MM.1S (cell line): ENCODE data around the gene LRRC56.

Experiments
- DNase-seq: peaks from one replicate; pipeline ENCODE4 v3.0.0-alpha.2; 2015
- H2AFZ ChIP-seq: fragments of 300-600 bp; sonication (generic); 2 replicates; pipeline ENCODE4 v1.6.0; 2016; ENCODE audit warnings: antibody characterized with exemption, low read length
- H3F3A ChIP-seq: fragments of 300-600 bp; sonication (generic); 2 replicates; pipeline ENCODE4 v1.6.1; 2016; ENCODE audit warnings: mild to moderate bottlenecking, antibody characterized with exemption, low read length, moderate library complexity, mixed read lengths; ENCODE audit not compliant: insufficient read depth
- H3K27ac ChIP-seq: fragments of 300-600 bp; sonication (generic); 2 replicates; pipeline ENCODE4 v1.5.1; 2016; ENCODE audit warnings: mild to moderate bottlenecking, low read length
- H3K27me3 ChIP-seq: fragments of 300-600 bp; sonication (generic); replicated peaks from 2 replicates; pipeline ENCODE4 v1.6.0; 2016; ENCODE audit warnings: low read length; ENCODE audit not compliant: insufficient read depth
- H3K36me3 ChIP-seq: fragments of 300-600 bp; sonication (generic); replicated peaks from 2 replicates; pipeline ENCODE4 v1.6.1; 2016; ENCODE audit warnings: mild to moderate bottlenecking, low read length, mixed read lengths; ENCODE audit not compliant: insufficient read depth
- H3K4me1 ChIP-seq: fragments of 300-600 bp; sonication (generic); 2 replicates; pipeline ENCODE4 v1.6.1; 2016; ENCODE audit warnings: low read length, mixed read lengths
- H3K4me2 ChIP-seq: fragments of 300-600 bp; sonication (generic); 2 replicates; pipeline ENCODE4 v1.6.0; 2016; ENCODE audit warnings: low read depth, low read length
- H3K4me3 ChIP-seq: fragments of 300-600 bp; sonication (generic); 2 replicates; pipeline ENCODE4 v1.5.1; 2016; ENCODE audit warnings: low read length, mixed read lengths
- H3K79me2 ChIP-seq: fragments of 300-600 bp; sonication (generic); 2 replicates; pipeline ENCODE4 v1.6.1; 2016; ENCODE audit warnings: mixed run types, low read length, mixed read lengths
- H3K9ac ChIP-seq: fragments of 300-600 bp; sonication (generic); 2 replicates; pipeline ENCODE4 v1.6.1; 2016; ENCODE audit warnings: low read length, mixed read lengths
- H3K9me2 ChIP-seq: fragments of 300-600 bp; sonication (generic); replicated peaks from 2 replicates; pipeline ENCODE4 v1.6.1; 2016; ENCODE audit warnings: mild to moderate bottlenecking, low read length, mixed read lengths; ENCODE audit not compliant: insufficient read depth
- H3K9me3 ChIP-seq: fragments of 300-600 bp; sonication (generic); replicated peaks from 2 replicates; pipeline ENCODE4 v1.6.1; 2016; ENCODE audit warnings: mild to moderate bottlenecking, low read length, mixed read lengths; ENCODE audit not compliant: insufficient read depth
- H4K20me1 ChIP-seq: fragments of 300-600 bp; sonication (generic); 2 replicates; pipeline ENCODE4 v1.6.1; 2016; ENCODE audit warnings: mild to moderate bottlenecking, low read length, moderate library complexity, mixed read lengths; ENCODE audit not compliant: insufficient read depth
- EZH2 ChIP-seq: fragments of 300-600 bp; sonication (generic); optimal IDR thresholded peaks from 2 replicates; pipeline ENCODE3; 2017; ENCODE audit warnings: low read depth, mild to moderate bottlenecking, antibody characterized with exemption, low read length, mixed read lengths
- EZH2phosphoT487 ChIP-seq: fragments of 300-600 bp; sonication (generic); IDR thresholded peaks from 2 replicates; pipeline ENCODE4 v1.6.1; 2018; ENCODE audit warnings: antibody characterized with exemption, low read length
- TF ChIP-seq, protein P1 (sequence below): fragments of 300-600 bp; sonication (generic); IDR thresholded peaks from 2 replicates; pipeline ENCODE4 v1.5.1; 2016; ENCODE audit warnings: antibody characterized with exemption, low read length, mixed read lengths

Gene LRRC56

DNA sequence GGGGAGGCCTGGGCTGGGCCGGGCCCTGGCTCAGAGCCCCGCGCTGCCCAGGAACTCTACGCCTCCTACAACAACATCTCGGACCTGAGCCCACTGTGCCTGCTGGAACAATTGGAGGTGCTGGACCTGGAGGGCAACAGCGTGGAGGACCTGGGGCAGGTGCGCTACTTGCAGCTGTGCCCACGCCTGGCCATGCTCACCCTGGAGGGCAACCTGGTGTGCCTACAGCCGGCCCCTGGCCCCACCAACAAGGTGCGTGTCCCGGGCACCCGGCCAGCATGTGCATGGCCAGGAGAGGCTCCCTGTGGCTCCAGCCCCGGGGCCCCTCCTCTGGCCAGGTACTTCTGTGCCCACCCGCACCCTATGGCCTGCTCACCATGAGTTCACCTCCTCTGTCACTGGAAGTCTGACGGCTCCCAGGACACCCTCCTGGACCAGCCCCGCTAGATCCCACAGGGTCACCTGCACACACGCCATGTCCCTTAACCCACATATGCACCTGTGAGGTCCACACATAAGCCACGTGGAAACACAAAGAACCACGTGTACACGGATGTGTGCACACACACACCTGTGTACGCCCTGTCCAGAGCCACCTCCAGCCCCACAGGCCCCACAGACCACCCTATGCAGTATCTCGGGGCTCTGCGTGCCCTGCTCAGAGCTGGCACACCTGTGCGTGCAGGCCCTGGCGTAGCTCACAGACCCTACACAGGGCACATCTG, 12.9 kb downstream of the LRRC56 start:
- Histone ChIP-seq H3K9me2 (no peaks in the 10 kb centered on the region), H3K9ac (no peak overlapping the region), H3K9me3 (no peaks in the 10 kb centered on the region), H3F3A (no peaks in the 10 kb centered on the region), H3K79me2 (no peaks in the 10 kb centered on the region), H4K20me1 (no peaks in the 10 kb centered on the region), H3K4me1 (no peaks in the 10 kb centered on the region), H3K36me3 (no peaks in the 10 kb centered on the region), H2AFZ (no peak overlapping the region), H3K4me3 (no peak overlapping the region), H3K4me2 (no peak overlapping the region), H3K27me3 (peaks cover 4% of the 10 kb centered on the region), H3K27ac (no peak overlapping the region)
- DNase-seq: no peak
- TF ChIP-seq EZH2phosphoT487 (no peak), EZH2 (no peak)
- TF ChIP-seq, protein P1, sequence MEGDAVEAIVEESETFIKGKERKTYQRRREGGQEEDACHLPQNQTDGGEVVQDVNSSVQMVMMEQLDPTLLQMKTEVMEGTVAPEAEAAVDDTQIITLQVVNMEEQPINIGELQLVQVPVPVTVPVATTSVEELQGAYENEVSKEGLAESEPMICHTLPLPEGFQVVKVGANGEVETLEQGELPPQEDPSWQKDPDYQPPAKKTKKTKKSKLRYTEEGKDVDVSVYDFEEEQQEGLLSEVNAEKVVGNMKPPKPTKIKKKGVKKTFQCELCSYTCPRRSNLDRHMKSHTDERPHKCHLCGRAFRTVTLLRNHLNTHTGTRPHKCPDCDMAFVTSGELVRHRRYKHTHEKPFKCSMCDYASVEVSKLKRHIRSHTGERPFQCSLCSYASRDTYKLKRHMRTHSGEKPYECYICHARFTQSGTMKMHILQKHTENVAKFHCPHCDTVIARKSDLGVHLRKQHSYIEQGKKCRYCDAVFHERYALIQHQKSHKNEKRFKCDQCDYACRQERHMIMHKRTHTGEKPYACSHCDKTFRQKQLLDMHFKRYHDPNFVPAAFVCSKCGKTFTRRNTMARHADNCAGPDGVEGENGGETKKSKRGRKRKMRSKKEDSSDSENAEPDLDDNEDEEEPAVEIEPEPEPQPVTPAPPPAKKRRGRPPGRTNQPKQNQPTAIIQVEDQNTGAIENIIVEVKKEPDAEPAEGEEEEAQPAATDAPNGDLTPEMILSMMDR: no peak

DNA sequence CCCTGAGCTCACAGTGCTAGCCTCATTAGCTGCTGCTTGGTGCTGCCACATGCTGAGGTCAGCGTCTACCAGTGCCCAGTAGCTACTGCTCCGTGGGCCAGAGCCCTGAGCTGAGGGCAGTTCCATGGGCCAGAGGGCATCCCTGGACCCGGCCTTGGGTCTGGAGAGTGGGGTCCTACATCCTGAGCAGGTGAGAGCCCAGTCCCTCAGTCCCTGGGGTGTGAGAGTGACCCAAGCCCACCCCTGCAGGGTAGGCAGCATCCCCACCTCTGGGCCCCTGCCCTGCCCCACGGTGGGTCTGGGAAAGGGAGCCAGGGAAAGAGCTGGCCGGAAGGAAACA, 13.4 kb downstream of the LRRC56 start:
- peaks cover 9% of the 10 kb centered on the region for H3K27me3 ChIP-seq
- no peaks in the 10 kb centered on the region for H4K20me1 ChIP-seq
- TF ChIP-seq EZH2phosphoT487: no peak
- no peaks in the 10 kb centered on the region for H3F3A ChIP-seq
- no peak overlapping the region for H2AFZ ChIP-seq
- H3K79me2 ChIP-seq: no peaks in the 10 kb centered on the region
- no peaks in the 10 kb centered on the region for H3K9me3 ChIP-seq
- DNase-seq: no peak
- H3K27ac ChIP-seq: no peak overlapping the region
- H3K9me2 ChIP-seq: no peaks in the 10 kb centered on the region
- H3K9ac ChIP-seq: no peak overlapping the region
- no peak overlapping the region for H3K4me2 ChIP-seq
- no peak overlapping the region for H3K4me3 ChIP-seq
- no peaks in the 10 kb centered on the region for H3K4me1 ChIP-seq
- H3K36me3 ChIP-seq: no peaks in the 10 kb centered on the region

DNA sequence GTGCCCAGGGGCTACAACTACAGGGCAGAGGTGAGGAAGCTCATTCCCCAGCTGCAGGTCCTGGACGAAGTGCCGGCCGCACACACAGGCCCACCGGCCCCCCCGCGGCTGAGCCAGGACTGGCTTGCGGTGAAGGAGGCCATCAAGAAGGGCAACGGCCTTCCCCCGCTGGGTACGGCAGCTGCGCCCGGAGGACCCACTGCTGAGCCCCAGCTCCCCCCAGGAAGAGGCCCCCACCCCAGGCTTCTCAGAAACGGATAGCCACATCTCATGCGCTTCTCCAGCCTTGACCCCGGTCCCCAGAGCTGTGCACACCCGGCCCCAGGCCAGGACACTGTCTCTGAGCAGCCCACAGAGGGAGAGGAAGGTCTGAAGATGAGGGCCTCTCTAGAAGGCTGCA, 13.8 kb downstream of the LRRC56 start:
- no peaks in the 10 kb centered on the region for H4K20me1 ChIP-seq
- no peak overlapping the region for H3K4me3 ChIP-seq
- H3K27ac ChIP-seq: no peak overlapping the region
- TF ChIP-seq EZH2: no peak
- no peak for TF ChIP-seq EZH2phosphoT487
- TF ChIP-seq, protein P1: no peak
- no peak overlapping the region for H3K9ac ChIP-seq
- H3F3A ChIP-seq: no peaks in the 10 kb centered on the region
- H3K9me2 ChIP-seq: no peaks in the 10 kb centered on the region
- no peaks in the 10 kb centered on the region for H3K36me3 ChIP-seq
- no peak for DNase-seq
- peaks cover 12% of the 10 kb centered on the region for H3K27me3 ChIP-seq
- H3K4me2 ChIP-seq: no peak overlapping the region
- H3K9me3 ChIP-seq: no peaks in the 10 kb centered on the region
- no peaks in the 10 kb centered on the region for H3K79me2 ChIP-seq
- H2AFZ ChIP-seq: no peak overlapping the region
- no peaks in the 10 kb centered on the region for H3K4me1 ChIP-seq

- Histone ChIP-seq H3K9me2 (no peaks in the 10 kb centered on the region), H2AFZ (no peak overlapping the region), H3K4me2 (no peak overlapping the region), H3F3A (no peaks in the 10 kb centered on the region), H3K27ac (no peak overlapping the region), H3K27me3 (peaks cover 16% of the 10 kb centered on the region), H3K79me2 (no peaks in the 10 kb centered on the region), H3K36me3 (no peaks in the 10 kb centered on the region), H3K4me3 (no peak overlapping the region), H4K20me1 (no peaks in the 10 kb centered on the region), H3K4me1 (no peaks in the 10 kb centered on the region), H3K9me3 (no peaks in the 10 kb centered on the region), H3K9ac (no peak overlapping the region)
- TF ChIP-seq, protein P1: no peak
- TF ChIP-seq EZH2 (no peak), EZH2phosphoT487 (no peak)
- DNase-seq: no peak
Observed at GRCh38 chr11:551596-551995, 14.3 kb downstream of the LRRC56 start.
